HepG2 (cell line): ENCODE results near the gene PIEZO1. TPM values are rescaled to one million over a fixed set of nuclear protein-coding genes. Genes with fewer than 3 reads are reported as not detected.
A peak's percentile ranks its signal among the peaks of the same experiment; 100 is the strongest.

ENCODE experiments used
- ATF7-NPFF ChIP-seq: sonication (generic); formaldehyde crosslinking; IDR thresholded peaks from 2 replicates; pipeline ENCODE4 v1.8.1; 2023; ENCODE audit warnings: mild to moderate bottlenecking, low read depth, missing genetic modification reagents, moderate library complexity
- FOXM1 ChIP-seq: sonication (generic); formaldehyde crosslinking; IDR thresholded peaks from 2 replicates; pipeline ENCODE4 v1.5.0; 2020; ENCODE audit warnings: missing genetic modification reagents
- HOXA9 ChIP-seq: sonication (generic); formaldehyde crosslinking; IDR thresholded peaks from 2 replicates; pipeline ENCODE4 v1.8.1; 2022; ENCODE audit warnings: missing genetic modification reagents, mild to moderate bottlenecking, moderate library complexity, borderline replicate concordance
- ISL2 ChIP-seq: sonication (generic); formaldehyde crosslinking; IDR thresholded peaks from 2 replicates; pipeline ENCODE4 v1.5.0; 2020; ENCODE audit warnings: missing genetic modification reagents
- KAT8 ChIP-seq: IDR thresholded peaks from 2 replicates; pipeline ENCODE4 v1.6.1; 2016; ENCODE audit warnings: missing genetic modification reagents, missing compliant biosample characterization
- NBN ChIP-seq: fragments of 450-650 bp; conservative IDR thresholded peaks from 2 replicates; pipeline ENCODE4 v1.6.1; 2017
- ONECUT2 ChIP-seq: sonication (generic); formaldehyde crosslinking; IDR thresholded peaks from 2 replicates; pipeline ENCODE4 v1.4.0; 2020; ENCODE audit warnings: missing genetic modification reagents
- PHF21A ChIP-seq: sonication (generic); formaldehyde crosslinking; IDR thresholded peaks from 2 replicates; pipeline ENCODE4 v1.5.0; 2020; ENCODE audit warnings: mild to moderate bottlenecking, missing genetic modification reagents
- SMAD9 ChIP-seq: sonication (generic); formaldehyde crosslinking; IDR thresholded peaks from 2 replicates; pipeline ENCODE4 v1.5.1; 2020; ENCODE audit warnings: mild to moderate bottlenecking, missing genetic modification reagents
- SMARCC2 ChIP-seq: fragments of 450-650 bp; IDR thresholded peaks from 2 replicates; pipeline ENCODE4 v1.6.1; 2017; ENCODE audit warnings: antibody characterized with exemption, mild to moderate bottlenecking
- ZBTB3 ChIP-seq: sonication (generic); formaldehyde crosslinking; IDR thresholded peaks from 2 replicates; pipeline ENCODE4 v1.4.0; 2020; ENCODE audit warnings: low read depth, mild to moderate bottlenecking, moderate library complexity, missing genetic modification reagents, borderline replicate concordance
- ZBTB37 ChIP-seq: sonication (generic); formaldehyde crosslinking; IDR thresholded peaks from 2 replicates; pipeline ENCODE4 v1.4.0; 2020; ENCODE audit warnings: mild to moderate bottlenecking, missing genetic modification reagents
- ZFP36 ChIP-seq: fragments of 150-350 bp; IDR thresholded peaks from 2 replicates; pipeline ENCODE4 v1.6.1; 2018; ENCODE audit warnings: borderline replicate concordance, low read length, low read depth; ENCODE audit not compliant: partially characterized antibody
- ZFP62 ChIP-seq: sonication (generic); formaldehyde crosslinking; IDR thresholded peaks from 2 replicates; pipeline ENCODE4 v1.4.0; 2020; ENCODE audit warnings: missing genetic modification reagents
- ZNF12 ChIP-seq: sonication (generic); formaldehyde crosslinking; IDR thresholded peaks from 2 replicates; pipeline ENCODE4 v1.5.0; 2020; ENCODE audit warnings: missing genetic modification reagents
- ZNF547 ChIP-seq: sonication (generic); formaldehyde crosslinking; IDR thresholded peaks from 2 replicates; pipeline ENCODE4 v1.5.1; 2020; ENCODE audit warnings: mild to moderate bottlenecking, missing genetic modification reagents
- ZNF598 ChIP-seq: sonication (generic); formaldehyde crosslinking; IDR thresholded peaks from 2 replicates; pipeline ENCODE4 v1.5.1; 2020; ENCODE audit warnings: mild to moderate bottlenecking, missing genetic modification reagents, borderline replicate concordance
- ZNF713 ChIP-seq: sonication (generic); formaldehyde crosslinking; IDR thresholded peaks from 2 replicates; pipeline ENCODE4 v1.4.0; 2020; ENCODE audit warnings: mild to moderate bottlenecking, missing genetic modification reagents
- ZNF83 ChIP-seq: sonication (generic); formaldehyde crosslinking; IDR thresholded peaks from 2 replicates; pipeline ENCODE4 v1.4.0; 2020; ENCODE audit warnings: missing genetic modification reagents, mild to moderate bottlenecking, borderline replicate concordance
- polyA plus RNA-seq, 8 experiments: library from polyadenylated mRNA; depleted of rRNA in 3 of 8; stranded (reverse) in 7 of 8; unstranded in 1 of 8; fragments of >200 nt; fragmentation: Illumina TruSeq in 4 of 8; extraction: Trizol in 4 of 8; gene quantifications; 2 replicates each; pipeline versions ENCODE4 v1.2.1 to v1.2.3, GENCODE V29; 2011 to 2016; ENCODE audit warnings: low read depth in 4 of 8, missing spikeins in 1 of 8, mixed read lengths in 1 of 8; ENCODE audit not compliant: insufficient read depth in 1 of 8
- total RNA-seq, 5 experiments: library from RNA; depleted of rRNA; stranded (reverse); fragments of >200 nt; fragmentation: Illumina TruSeq; extraction: Trizol; gene quantifications; 2 replicates each; pipeline ENCODE4 v1.2.3, GENCODE V29; 2016; ENCODE audit warnings: low read depth in 1 of 5
- TF ChIP-seq, protein P1 (sequence below): sonication (generic); formaldehyde crosslinking; IDR thresholded peaks from 2 replicates; pipeline ENCODE4 v1.5.0; 2020; ENCODE audit warnings: missing genetic modification reagents
- TF ChIP-seq, protein P2 (sequence below): IDR thresholded peaks from 2 replicates; pipeline ENCODE4 v1.6.1; 2018; ENCODE audit warnings: missing genetic modification reagents, mild to moderate bottlenecking, missing compliant biosample characterization
- TF ChIP-seq, protein P3 (sequence below): sonication (generic); IDR thresholded peaks from 2 replicates; pipeline ENCODE4 v1.6.1; 2016; ENCODE audit warnings: low read depth, borderline replicate concordance

Gene PIEZO1
- total and polyA plus RNA-seq, 2 of the 13 experiments (the other 11 are each of a cell fraction or from before 2014, with no cell fraction given), result 67.9 to 85.0 TPM

DNA sequence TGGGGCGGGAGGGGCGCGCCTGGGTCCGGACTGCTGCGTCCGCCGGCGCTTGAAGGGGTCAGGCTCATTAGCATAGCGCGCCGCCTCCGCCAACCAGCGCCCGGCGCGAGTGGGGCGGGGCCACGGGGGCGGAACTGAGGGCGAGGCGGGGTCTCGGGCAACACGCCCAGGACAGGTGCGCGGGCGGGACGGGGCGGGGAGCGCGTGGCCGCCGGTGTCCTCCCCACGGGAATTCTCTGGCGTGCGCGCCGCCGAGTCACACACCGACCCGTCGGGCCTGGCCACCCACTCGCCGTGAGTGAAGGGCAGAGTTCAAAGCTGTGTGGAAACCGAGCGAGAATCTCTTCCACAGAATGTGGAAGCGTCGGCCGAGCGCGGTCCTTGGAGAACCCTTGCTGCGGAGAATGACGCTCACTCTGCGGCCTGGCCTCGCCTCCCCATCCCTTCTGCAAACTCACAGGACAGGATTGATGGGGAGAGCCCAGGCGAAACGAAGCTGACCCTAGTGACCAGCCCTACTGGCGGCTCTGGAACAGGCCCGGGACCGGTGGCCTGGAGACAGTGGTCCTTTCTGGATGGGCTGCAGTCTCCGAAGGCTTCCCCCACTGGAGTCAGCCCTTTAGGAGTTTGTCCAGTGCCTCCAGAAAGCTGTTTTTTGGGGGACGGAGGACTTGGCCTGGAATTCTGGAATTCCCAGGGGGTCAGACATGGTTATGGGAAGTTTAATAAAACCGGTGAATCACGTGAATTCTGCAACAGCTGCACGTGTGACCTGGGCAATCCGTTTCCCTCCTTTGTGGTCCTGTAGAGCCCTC lies 98.4 kb downstream of the PIEZO1 start, which contains the start of gene SNAI3 (continued):
- TF ChIP-seq ZNF83 (CRISPR knock-in tag) (no peak; the same call in 1 of the 2 replicates), SMAD9 (CRISPR knock-in tag) (no peak), ZBTB3 (CRISPR knock-in tag) (no peak), NBN (no peak), KAT8 (no peak), HOXA9 (no peak), ZNF713 (CRISPR knock-in tag) (peak; percentile 47; the same call in 1 of the 2 replicates), ZNF547 (peak; percentile 45), ZBTB37 (CRISPR knock-in tag) (0 out of 2 replicates have a peak, but pooled peaks have one; percentile 27), FOXM1 (CRISPR knock-in tag) (no peak), ATF7-NPFF (CRISPR knock-in tag) (peak; percentile 51; the same call in 1 of the 2 replicates), ZNF12 (0 out of 2 replicates have a peak, but pooled peaks have one; percentile 37), ZNF598 (CRISPR knock-in tag) (no peak), ZFP62 (CRISPR knock-in tag) (no peak), ZFP36 (no peak), PHF21A (no peak), ISL2 (CRISPR knock-in tag) (no peak), ONECUT2 (CRISPR knock-in tag) (no peak), SMARCC2 (no peak)
- TF ChIP-seq, protein P1, sequence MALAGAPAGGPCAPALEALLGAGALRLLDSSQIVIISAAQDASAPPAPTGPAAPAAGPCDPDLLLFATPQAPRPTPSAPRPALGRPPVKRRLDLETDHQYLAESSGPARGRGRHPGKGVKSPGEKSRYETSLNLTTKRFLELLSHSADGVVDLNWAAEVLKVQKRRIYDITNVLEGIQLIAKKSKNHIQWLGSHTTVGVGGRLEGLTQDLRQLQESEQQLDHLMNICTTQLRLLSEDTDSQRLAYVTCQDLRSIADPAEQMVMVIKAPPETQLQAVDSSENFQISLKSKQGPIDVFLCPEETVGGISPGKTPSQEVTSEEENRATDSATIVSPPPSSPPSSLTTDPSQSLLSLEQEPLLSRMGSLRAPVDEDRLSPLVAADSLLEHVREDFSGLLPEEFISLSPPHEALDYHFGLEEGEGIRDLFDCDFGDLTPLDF (CRISPR knock-in tag), result no peak
- TF ChIP-seq, protein P2, sequence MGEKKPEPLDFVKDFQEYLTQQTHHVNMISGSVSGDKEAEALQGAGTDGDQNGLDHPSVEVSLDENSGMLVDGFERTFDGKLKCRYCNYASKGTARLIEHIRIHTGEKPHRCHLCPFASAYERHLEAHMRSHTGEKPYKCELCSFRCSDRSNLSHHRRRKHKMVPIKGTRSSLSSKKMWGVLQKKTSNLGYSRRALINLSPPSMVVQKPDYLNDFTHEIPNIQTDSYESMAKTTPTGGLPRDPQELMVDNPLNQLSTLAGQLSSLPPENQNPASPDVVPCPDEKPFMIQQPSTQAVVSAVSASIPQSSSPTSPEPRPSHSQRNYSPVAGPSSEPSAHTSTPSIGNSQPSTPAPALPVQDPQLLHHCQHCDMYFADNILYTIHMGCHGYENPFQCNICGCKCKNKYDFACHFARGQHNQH (CRISPR knock-in tag), result no peak
- TF ChIP-seq, protein P3, sequence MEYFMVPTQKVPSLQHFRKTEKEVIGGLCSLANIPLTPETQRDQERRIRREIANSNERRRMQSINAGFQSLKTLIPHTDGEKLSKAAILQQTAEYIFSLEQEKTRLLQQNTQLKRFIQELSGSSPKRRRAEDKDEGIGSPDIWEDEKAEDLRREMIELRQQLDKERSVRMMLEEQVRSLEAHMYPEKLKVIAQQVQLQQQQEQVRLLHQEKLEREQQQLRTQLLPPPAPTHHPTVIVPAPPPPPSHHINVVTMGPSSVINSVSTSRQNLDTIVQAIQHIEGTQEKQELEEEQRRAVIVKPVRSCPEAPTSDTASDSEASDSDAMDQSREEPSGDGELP, result no peak
